DND-41 (cell line): ENCODE data around the gene DRC7.

Experiments
- ATAC-seq: fragments of 200-7000 bp; cut with Tn5 transposase; 3 replicates; pipeline ENCODE4 v1.9.1; 2021; ENCODE audit warnings: low read depth; ENCODE audit not compliant: insufficient read depth
- DNase-seq: peaks from one replicate; pipeline ENCODE4 v3.0.0-alpha.2; 2020
- H2AFZ ChIP-seq: 2 replicates; pipeline ENCODE4 v1.6.0; 2012; ENCODE audit warnings: low read depth, low read length
- H3K27ac ChIP-seq: 2 replicates; pipeline ENCODE4 v1.5.1; 2012; ENCODE audit warnings: low read length, inconsistent platforms
- H3K27me3 ChIP-seq: fragments of 200-600 bp; sonication (generic); 2 replicates; pipeline ENCODE4 v1.6.0; 2012; ENCODE audit warnings: low read length, mild to moderate bottlenecking, inconsistent platforms; ENCODE audit not compliant: insufficient read depth, poor library complexity
- H3K36me3 ChIP-seq: 2 replicates; pipeline ENCODE4 v1.5.1; 2012; ENCODE audit warnings: low read length, inconsistent platforms; ENCODE audit not compliant: insufficient read depth
- H3K4me1 ChIP-seq: 2 replicates; pipeline ENCODE4 v1.5.1; 2012; ENCODE audit warnings: mild to moderate bottlenecking, low read length; ENCODE audit not compliant: insufficient read depth
- H3K4me2 ChIP-seq: 2 replicates; pipeline ENCODE4 v1.6.0; 2012; ENCODE audit warnings: mild to moderate bottlenecking, moderate library complexity, low read length, inconsistent platforms; ENCODE audit not compliant: insufficient read depth
- H3K4me3 ChIP-seq, 2 experiments: fragments of 200-600 bp in 1 of 2; shearing (Covaris generic) in 1 of 2; 2 replicates each; pipeline ENCODE4 v1.5.1; 2012 to 2016; ENCODE audit warnings: inconsistent platforms in 2 of 2, low read length in 2 of 2, mild to moderate bottlenecking in 2 of 2, low read depth in 1 of 2, moderate library complexity in 1 of 2
- H3K79me2 ChIP-seq: 2 replicates; pipeline ENCODE4 v1.6.0; 2012; ENCODE audit warnings: low read length, inconsistent platforms; ENCODE audit not compliant: insufficient read depth
- H3K9ac ChIP-seq: 2 replicates; pipeline ENCODE4 v1.6.0; 2012; ENCODE audit warnings: low read depth, mild to moderate bottlenecking, inconsistent platforms, low read length, moderate library complexity
- H3K9me3 ChIP-seq: 2 replicates; pipeline ENCODE4 v1.5.1; 2012; ENCODE audit warnings: low read length, moderate library complexity, mild to moderate bottlenecking, inconsistent platforms; ENCODE audit not compliant: insufficient read depth, severe bottlenecking
- H4K20me1 ChIP-seq: 2 replicates; pipeline ENCODE4 v1.6.0; 2012; ENCODE audit warnings: low read length; ENCODE audit not compliant: insufficient read depth
- CTCF ChIP-seq: IDR thresholded peaks from 2 replicates; pipeline ENCODE4 v1.5.1; 2012; ENCODE audit warnings: borderline replicate concordance, low read length, moderate library complexity, mild to moderate bottlenecking; ENCODE audit not compliant: poor library complexity, severe bottlenecking; ENCODE audit errors: extremely low read depth
- EZH2 ChIP-seq: IDR thresholded peaks from 3 replicates; pipeline ENCODE4 v1.6.1; 2012; ENCODE audit warnings: borderline replicate concordance, low read depth, mild to moderate bottlenecking, moderate library complexity, low read length, inconsistent platforms; ENCODE audit not compliant: severe bottlenecking

DRC7 gene

GRCh38 chr16:57679767-57680482 lies 14.7 kb upstream of the DRC7 start:
- Histone ChIP-seq H3K9ac (no peak overlapping the region), H4K20me1 (no peaks in the 10 kb centered on the region), H3K36me3 (no peaks in the 10 kb centered on the region), H3K4me1 (no peaks in the 10 kb centered on the region), H3K79me2 (no peaks in the 10 kb centered on the region), H2AFZ (no peak overlapping the region), H3K9me3 (no peaks in the 10 kb centered on the region), H3K4me2 (no peak overlapping the region), H3K27ac (no peak overlapping the region), H3K27me3 (no peaks in the 10 kb centered on the region), H3K4me3 (no peak overlapping the region)
- DNase-seq (no peak), ATAC-seq (no peak)
- TF ChIP-seq CTCF (no peak), EZH2 (no peak)

GRCh38 chr16:57680842-57681375 lies 13.7 kb upstream of the DRC7 start:
- H3K9ac ChIP-seq = no peak overlapping the region
- H3K36me3 ChIP-seq = no peaks in the 10 kb centered on the region
- no peaks in the 10 kb centered on the region for H3K4me1 ChIP-seq
- H3K9me3 ChIP-seq = no peaks in the 10 kb centered on the region
- H3K27me3 ChIP-seq = no peaks in the 10 kb centered on the region
- TF ChIP-seq EZH2 = no peak
- no peak for TF ChIP-seq CTCF
- ATAC-seq = no peak
- H3K4me2 ChIP-seq = no peak overlapping the region
- H3K27ac ChIP-seq = no peak overlapping the region
- no peaks in the 10 kb centered on the region for H3K79me2 ChIP-seq
- no peaks in the 10 kb centered on the region for H4K20me1 ChIP-seq
- H2AFZ ChIP-seq = no peak overlapping the region
- DNase-seq = no peak
- H3K4me3 ChIP-seq = no peak overlapping the region

- Histone ChIP-seq H3K79me2 (no peaks in the 10 kb centered on the region), H3K4me3 (no peak overlapping the region), H3K9ac (no peak overlapping the region), H3K4me1 (no peaks in the 10 kb centered on the region), H2AFZ (no peak overlapping the region), H4K20me1 (no peaks in the 10 kb centered on the region), H3K27ac (no peak overlapping the region), H3K27me3 (no peaks in the 10 kb centered on the region), H3K4me2 (no peak overlapping the region), H3K9me3 (no peaks in the 10 kb centered on the region), H3K36me3 (no peaks in the 10 kb centered on the region)
- ATAC-seq = no peak
- TF ChIP-seq CTCF (no peak), EZH2 (no peak)
- DNase-seq = no peak
Observed at GRCh38 chr16:57681950-57682728, 12.5 kb upstream of the DRC7 start.
